IPS-NIHi7 (cell line): ENCODE measurements around the gene ALDH18A1.
"Not testable (repeated sequence)": the region's sequence is repeated elsewhere in the genome, so short reads cannot be mapped to it uniquely, and the experiment has no call there.

Source experiments
- DNase-seq: peaks from one replicate; pipeline ENCODE4 v3.0.0; 2012; ENCODE audit warnings: mixed read lengths; ENCODE audit errors: extremely low spot score

The ALDH18A1 gene

DNA sequence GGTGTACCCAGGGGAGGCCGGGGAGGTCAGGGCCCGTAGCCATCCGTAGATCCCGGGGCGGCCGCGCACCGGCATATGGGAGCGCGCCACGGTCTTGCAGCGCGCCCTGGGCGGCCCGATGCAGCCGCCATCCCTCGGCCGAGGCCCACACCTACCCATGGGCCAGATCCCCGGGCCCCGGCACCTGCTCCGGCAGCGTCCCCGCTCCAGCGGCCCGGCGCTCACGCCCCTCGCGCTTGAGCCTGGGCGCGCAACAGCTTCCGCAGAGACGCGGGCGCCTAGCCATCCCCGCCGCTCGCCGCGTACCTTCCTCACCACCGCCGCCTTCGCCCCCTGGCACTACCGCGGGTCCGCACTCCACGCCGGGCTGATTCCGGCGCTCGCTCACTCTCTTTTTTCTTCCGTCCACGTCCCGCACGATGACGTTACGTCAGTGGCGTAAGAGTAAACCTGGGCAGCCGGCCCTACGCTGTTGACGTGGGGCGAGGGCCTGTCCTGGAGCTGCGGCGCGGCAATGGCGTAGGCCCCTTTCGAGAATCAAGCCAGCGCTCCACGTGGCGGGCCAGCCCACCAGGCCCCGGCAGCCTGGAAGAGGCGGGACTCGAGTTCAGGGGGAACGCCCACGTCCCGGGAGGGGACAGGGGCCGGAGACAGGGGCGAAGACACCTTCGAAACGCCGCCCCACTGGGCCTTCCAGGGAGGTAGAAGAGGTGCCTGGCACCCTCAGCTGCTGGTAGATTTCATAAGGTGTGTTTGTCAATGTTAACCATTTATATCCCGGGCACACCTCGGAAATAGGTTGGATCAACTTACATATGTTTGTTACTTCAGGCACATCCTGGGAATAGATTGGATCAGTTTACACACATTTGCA lies at the start of gene ALDH18A1:
Gene ALDH18A1, minus strand, starts transcription at position 421 of the 874 bp plus-strand sequence. CDS start 3,334 bp downstream, outside the sequence.
- DNase-seq: peak; percentile 95

DNA sequence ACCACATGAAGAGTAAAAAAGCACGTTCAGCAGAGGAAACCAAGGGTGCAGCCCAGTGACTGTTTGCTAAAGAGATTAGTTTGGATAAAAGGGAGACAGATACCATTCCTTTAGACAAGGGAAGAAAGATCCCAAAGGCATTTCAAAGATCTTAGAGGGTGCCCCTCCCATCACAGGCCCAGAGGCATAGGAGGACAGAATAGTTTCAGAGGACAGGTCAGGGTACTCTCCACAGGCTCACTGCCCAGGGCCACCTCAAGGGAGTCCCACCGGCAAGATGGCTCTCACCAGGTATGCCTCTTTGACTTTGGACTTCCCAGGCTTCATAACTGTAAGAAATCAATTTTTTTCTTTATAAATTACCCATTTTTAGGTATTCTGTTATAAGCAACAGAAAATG lies 41.9 kb upstream of the ALDH18A1 start:
- no peak for DNase-seq

DNA sequence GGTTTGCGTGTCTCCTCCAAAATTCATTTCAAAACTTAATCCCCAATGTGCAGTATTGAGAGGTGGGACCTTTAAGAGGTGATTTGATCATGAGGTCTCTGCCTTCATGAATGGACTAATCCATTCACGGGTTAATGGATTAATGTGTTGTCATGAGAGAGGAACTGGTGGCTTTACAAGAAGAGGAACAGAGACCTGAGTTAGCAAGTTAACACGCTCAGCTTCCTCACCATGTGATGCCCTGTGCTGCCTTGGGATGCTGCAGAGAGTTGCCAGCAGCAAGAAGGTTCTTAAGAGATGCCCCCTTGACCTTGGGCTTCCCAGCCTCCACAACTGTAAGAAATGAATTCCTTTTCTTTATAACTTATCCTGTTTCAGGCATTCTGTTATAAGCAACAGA lies 40.9 kb upstream of the ALDH18A1 start:
- no peak for DNase-seq

DNA sequence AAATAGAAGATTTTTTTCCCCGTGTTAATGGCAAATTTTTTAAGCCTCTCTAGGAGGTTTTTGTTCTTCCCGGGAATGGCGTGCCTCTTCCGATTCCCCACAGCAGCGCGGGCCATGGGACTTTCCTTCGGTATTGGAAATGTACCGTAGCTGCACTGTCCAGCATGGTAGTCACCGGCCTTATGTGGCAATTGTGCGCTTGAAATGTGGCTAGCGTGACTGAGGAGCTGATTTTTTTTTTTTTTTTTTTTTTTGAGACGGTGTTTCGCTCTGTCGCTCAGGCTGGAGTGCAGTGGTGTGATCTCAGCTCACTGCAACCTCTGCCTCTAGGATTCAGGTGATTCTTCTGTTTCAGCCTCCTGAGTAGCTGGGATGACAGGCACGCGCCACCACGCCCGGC lies 38.2 kb upstream of the ALDH18A1 start:
- no peak for DNase-seq

DNA sequence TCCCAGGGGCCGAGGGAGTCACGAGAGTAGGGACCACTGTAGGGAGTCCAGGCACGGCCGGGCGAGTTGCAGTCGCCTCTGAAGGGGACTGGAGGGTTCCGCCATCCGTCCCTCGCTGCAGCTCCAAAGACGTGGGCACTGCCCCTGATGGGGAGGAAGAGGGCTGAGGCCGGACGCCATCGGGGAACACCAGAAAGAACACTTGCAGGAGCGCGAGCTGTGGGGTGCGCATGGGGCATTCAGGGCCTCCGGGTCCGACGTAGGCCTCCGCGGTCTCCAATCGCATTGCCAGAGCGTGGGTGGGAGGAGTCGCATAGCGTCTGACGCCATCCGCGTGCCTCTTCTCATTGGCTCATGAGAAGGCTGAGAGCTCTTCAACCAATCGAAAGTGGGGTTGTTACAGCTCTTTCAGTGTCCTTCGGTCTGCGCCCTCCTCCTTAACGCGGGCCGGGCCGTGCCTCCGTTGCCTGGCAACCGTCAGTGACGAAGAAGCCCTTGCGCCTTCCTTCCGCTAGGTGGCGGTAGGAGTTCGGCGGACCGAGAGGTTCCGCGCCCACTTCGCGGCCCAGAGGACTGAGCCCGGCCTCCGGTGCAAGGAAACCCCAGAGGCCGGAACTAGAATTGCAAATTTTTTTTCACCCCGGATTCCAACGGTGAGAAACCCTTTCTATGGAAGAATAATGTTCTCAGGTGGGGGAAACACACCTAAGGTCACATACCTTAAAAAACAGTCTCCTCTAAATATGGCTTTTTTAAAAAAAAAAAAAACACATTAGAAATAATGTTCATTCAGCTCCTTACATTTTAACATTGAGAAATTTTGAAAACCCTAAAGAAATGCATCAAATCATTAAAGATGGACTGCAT lies 37.4 kb upstream of the ALDH18A1 start, which contains the start of gene TCTN3:
Gene TCTN3, minus strand, starts transcription at position 260 of the 867 bp plus-strand sequence. Its CDS starts 28 bp downstream, at position 232.
- peak; percentile 100 for DNase-seq

DNA sequence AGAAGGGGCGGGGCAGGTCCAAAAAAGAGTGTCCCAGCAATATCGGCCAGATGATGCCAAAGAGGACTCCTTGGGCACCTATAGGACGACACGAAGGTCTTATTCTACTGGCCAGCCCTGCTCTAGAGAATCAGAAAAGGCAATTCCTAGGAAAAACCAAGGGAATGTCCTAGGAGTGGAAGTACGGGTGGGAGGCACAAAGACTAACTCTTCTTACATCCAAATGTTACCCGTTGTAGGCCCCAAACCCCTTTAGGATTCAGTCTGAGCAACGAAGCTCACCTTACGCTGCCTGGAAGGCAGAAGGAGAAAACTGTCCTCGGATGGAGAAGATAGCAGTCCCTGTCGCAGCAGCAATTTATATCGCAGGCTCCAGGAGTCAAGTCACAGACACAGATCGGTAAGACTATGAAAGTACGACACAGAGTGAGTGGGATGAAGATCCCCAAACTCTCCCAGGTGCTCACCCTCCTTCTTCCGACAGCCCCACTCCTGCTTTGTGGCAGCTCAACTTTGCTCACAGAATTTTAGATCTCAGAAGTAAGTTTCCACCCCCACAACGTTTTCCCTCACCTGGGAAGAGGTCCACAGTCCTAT lies 36.7 kb upstream of the ALDH18A1 start:
- DNase-seq: peak; percentile 14

DNA sequence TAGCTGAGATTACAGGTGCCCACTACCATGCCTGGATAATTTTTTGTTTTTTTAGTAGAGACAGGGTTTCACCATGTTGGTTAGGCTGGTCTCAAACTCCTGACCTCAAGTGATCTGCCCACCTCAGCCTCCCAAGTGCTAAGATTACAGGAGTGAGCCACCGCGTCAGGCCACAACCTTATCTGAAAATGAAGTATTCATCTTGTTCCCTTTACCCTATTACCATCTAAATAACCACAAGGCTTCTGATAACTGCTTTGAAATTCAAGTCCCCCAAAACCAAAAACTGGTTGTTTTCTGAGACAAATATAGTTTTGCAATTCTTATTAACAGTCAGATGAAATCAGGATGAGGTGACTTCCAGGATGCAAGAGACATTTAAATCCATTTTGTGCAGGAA lies 34.8 kb upstream of the ALDH18A1 start:
- DNase-seq: no peak

DNA sequence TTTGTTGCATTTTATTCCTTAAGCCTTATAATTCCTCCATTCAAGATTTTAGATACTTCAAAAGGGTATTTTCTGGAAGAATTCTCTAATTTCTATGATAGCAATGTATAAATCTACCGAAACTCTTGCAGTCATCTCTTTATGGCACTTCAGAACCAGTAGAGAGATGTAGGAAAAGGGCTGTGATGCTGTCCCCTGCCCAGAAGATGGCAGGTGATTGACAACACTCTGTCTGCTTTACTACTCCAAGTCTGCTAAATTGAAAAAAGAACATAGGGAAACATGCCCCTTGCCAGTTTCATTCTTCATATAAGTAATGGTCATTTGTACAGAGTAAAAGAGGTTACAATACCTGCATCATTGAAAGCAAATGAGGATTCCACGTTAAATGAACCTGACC lies 32.1 kb upstream of the ALDH18A1 start:
- no peak for DNase-seq

DNA sequence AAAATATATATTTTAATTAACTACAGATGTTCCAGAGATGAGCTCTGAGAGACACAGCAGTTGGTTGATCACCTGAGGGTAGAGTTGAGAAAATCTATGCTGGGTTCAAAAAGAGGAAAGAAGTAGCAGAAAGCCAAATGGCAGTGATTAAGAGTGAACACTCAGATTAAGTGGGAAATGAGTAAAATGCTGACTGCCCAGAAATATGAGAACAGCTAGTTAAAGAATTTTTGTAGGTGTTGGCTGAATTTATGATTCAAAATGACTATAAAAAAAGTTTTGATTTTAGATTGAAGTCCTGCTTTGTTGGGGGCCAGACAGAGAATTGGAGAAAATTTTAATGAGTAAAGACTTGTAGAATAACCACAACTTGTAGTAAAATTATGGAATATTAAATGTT lies 27.5 kb upstream of the ALDH18A1 start:
- DNase-seq: no peak

DNA sequence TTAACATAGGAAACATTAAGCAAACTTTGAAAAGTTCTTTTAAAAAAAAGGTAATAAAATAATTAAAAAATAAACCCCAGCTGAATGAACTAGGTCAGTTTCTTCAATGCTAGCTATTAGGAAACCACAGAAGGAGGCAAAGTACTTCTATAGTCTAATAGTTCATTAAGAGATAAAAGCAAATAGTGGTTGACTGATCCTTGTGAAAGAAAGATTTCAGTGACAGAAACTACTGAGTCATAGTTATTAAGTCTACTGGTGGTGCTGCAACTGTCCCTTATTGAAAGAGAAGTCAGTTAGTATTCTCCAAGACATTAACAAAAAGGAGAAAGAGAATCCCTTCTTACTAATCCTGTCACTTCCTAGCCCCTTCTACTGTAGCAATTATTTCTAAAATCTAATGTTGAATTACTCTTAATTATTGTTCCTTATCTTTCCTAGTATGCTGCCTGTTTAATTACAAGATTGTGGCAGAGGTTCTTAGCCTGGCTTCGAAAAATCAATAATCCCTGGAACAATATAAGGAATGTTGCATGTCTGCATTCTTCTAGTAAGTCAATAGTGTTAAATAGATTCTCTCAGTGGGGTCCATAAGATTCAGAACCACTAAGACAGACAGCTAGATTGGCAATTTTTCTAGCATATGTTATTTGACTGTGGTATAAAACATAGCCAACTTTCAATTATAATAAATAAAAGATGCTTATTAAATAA lies 19.0 kb upstream of the ALDH18A1 start:
- no peak for DNase-seq

DNA sequence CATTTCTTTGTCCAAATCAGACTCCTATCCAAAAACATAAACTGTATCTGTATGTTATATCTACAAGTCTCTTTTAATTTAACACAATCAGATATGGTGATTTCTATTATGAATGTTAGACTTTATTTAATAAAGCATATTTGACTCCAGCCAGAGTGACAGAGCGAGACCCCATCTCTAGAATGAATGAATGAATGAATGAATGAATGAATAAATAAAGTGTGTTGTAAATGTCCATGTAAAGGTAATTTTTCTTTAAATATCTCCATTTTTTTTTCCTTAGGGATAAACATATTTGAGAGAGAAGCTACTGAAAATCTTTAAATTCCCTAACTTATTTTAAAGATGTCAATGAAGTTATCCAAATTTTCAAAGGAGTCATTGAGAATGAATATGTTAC lies 18.1 kb upstream of the ALDH18A1 start:
- DNase-seq: no peak

DNA sequence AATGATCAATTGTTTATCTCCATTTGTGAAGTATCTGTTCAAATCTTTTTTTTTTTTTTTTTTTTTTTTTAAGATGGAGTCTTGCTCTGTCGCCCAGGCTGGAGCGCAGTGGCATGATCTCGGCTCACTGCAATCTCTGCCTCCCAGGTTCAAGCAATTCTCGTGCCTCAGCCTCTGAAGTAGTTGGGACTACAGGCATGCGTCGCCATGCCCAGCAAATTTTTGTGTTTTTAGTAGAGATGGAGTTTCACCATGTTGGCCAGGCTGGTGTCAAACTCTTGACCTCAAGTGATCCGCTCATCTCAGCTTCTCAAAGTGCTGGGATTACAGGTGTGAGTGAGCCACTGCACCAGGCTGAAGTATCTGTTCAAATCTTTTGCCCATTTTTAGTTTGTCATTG lies 16.1 kb upstream of the ALDH18A1 start:
- DNase-seq: not testable (repeated sequence)

DNA sequence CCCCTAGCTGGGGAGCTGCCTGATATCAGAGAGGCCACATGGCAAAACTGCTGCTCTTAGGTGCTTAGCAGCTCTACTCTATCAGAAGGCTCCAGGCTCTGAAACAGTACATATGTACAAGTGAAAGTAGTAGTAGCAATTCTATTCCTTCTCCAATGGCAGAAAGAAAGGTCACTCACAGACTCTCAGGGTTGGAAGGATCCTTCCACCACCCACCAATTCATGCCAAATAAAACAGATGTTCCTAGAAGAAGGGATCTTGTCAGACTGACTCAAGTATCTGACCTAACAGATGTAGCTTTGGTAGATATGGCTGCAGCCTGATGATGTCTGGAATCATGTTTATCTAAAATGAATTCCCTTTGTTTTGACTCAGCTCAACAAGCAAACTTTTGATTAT lies 8.0 kb upstream of the ALDH18A1 start:
- DNase-seq: no peak

DNA sequence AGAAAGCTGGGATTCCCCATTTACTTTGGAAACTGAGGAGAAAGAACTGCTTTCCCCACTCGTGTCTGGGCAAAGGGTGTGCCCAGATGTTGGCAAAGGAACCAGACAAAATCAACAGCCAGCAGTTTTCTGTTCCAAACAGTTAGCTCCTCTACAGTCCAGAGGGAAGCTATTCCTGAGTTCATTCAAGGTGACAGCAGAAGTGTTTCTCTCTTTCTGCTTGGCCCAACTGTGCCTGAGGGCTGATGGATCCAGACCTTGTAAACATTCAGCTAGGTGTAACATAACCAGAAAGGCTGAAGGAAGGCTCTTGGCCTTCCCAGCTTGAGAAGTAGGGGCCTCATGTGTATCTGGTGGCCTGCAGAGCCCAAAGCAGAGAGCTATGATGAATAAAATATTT lies 7.0 kb upstream of the ALDH18A1 start:
- no peak for DNase-seq

DNA sequence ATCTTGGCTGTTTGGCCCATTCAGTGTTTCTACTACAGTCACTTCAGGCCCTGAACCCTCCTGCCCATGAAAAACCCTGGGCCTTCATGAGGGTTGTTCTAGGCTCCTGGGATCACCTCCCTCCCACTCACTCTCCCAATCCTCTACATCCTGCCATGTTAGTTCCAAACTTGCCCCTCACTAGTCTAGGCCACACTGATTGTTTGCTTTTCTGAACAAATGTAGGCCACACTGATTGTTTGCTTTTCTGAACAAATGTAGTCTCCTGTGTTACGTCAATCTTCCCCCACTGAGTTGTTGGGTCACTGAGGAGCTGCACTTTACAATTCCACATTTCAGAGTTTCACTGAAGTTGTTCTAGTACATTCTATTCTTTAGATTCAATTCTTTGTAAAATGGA lies 5.3 kb upstream of the ALDH18A1 start:
- no peak for DNase-seq

DNA sequence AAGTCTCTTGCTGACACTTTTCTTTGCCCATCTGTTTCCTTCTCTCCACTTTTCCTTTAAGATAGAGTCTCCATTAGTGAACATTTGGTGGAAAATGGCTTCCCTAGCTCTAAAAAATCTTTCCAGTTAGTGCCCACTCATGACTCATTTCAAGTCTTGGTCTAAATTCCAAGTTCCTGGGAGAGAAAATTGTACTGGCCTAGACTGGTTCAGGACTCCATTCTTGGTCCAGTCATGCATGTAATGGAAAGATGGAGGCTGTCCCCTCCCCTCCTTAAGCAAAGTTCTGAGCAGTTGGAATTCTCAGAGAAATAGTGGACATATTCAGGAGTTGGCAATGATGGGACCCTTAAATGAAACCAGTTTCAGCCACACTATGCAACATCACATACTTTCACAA lies 3.8 kb upstream of the ALDH18A1 start:
- DNase-seq: no peak

DNA sequence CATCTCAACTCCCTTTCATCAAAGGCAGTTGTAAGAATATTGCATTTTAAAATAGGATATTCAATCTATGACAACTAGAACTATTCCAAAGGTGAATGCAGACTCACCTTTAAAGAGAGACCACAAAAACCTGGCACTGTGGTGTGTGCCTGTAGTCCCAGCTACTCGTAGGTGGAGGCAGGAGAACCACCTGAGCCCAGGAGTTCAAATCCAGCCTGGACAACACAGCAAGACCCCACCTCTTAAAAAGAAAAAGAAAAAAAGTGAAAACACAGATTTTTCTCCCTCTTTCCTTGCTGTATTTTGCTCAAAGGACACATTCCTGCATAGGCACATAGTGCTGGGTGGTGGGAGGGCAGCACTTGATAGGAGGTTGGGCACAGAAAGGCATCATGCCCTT lies 739 bp upstream of the ALDH18A1 start:
- DNase-seq: no peak

DNA sequence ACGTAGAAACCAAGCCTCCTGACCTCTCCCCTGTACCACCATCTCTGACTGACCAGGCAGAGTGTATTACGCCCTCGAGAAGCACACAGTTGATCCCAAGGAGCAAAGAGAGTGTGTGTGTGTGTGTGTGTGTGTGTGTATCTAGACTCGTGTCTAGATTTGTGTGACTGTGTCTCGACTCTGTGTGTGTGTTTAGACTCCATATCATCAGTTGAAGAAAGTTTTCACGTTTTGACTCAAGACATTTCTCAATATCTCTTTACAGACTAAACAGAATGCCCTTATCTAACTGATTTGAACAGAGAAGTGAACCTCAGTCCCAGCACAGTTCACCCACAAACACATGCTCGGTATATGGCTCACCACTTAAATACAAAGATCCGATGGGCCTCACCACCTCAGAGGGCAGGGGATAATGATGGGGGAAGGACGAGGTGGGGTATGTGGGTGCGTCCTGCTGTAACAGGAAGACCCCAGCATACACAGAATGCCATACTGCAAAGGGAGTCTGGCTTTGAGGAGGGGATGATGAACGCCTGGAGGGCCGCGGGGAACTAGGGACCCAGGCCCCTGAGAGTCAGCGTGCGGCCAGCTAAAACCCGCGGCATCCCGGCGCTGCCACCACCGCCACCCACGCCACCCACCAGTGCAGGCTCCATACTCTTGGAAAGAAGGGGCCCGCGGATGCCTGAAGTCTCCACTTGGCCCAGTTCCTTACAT lies 780 bp downstream of the ALDH18A1 start:
- peak; percentile 34 for DNase-seq

DNA sequence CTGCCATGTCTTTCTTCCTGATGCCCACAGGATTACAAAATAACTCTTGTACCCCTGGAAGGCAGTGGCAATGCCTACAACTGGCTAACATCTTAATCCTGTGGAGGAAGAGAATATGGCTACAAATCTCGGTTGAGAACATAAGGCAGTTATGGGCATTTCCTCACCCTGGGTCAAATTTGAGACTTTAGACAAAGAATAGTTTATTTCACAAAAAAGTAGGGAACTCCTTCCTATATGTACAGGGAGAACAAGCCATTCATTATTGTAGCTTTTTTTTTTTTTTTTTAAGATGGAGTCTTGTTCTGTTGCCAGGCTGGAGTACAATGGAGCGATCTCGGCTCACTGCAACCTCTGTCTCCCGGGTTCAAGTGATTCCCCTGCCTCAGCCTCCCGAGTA lies 2.6 kb downstream of the ALDH18A1 start:
- DNase-seq: no peak

DNA sequence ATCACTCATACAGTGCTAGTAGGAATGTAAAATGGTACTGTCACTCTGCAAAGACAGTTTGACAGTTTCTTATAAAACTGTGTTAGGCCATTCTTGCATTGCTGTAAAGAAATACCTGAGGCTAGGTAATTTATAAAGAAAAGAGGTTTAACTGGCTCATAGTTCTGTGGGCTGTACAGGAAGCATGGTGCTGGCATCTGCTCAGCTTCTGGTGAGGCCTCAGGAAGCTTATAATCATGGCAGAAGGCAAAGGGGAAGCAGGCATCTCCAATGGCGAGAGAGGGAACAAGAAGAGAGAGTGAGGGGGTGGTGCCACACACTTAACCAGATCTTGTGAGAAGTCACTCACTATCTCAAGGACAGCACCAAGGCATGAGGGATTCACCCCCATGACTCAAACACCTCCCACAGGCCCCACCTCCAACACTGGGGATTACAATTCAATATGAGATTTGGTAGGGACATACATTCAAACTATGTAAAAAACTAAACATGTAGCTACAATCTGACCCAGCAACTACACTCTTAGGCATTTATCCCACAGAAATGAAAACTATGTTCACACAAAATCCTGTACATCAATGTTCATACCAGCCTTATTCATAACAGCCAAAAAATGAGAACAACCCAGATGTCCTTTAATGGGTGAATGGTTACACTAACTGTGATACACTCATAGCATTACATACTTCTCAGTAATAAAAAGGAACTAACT lies 5.0 kb downstream of the ALDH18A1 start:
- no peak for DNase-seq
